H1 (cell line): ENCODE results near the gene NFX1. TPM values are rescaled to one million over a fixed set of nuclear protein-coding genes. Genes with fewer than 3 reads are reported as not detected.

Source experiments
- CTCF ChIA-PET: fragments of 300-600 bp; sonication (Branson Sonifier 250); formaldehyde crosslinking; loops from one replicate; lab custom pipeline; 2021; ENCODE audit not compliant: partially characterized antibody; lab: Charles Lee
- POLR2A ChIA-PET: fragments of 300-600 bp; sonication (Branson Sonifier 250); formaldehyde crosslinking; loops from one replicate; lab custom pipeline; 2021; ENCODE audit warnings: inconsistent platforms; ENCODE audit not compliant: partially characterized antibody; lab: Charles Lee
- DNase-seq, 2 experiments: peaks; one replicate each; pipeline versions ENCODE4 v3.0.0 to v3.0.0-alpha.2; 2010 to 2022; ENCODE audit warnings: low spot score in 2 of 2, low read depth in 1 of 2, mixed read lengths in 1 of 2
- FAIRE-seq: peaks from 2 replicates; lab custom pipeline; 2011; peaks lifted over from hg19 to GRCh38; lab: Jason Lieb, UNC
- H2AFZ ChIP-seq: 2 replicates; pipeline ENCODE4 v1.8.1; 2012; ENCODE audit warnings: low read length, inconsistent platforms
- H2AK5ac ChIP-seq: 2 replicates; pipeline ENCODE4 v1.6.1; 2013; ENCODE audit warnings: low read depth, low read length
- H2BK120ac ChIP-seq: replicated peaks from 2 replicates; pipeline ENCODE3; 2013; ENCODE audit warnings: low read depth, low read length, inconsistent platforms
- H2BK12ac ChIP-seq: 2 replicates; pipeline ENCODE4 v1.6.1; 2013; ENCODE audit warnings: low read depth, low read length
- H2BK15ac ChIP-seq: 2 replicates; pipeline ENCODE4 v1.6.1; 2013; ENCODE audit warnings: low read length
- H2BK20ac ChIP-seq: 2 replicates; pipeline ENCODE4 v1.6.1; 2013; ENCODE audit warnings: low read length
- H2BK5ac ChIP-seq: 2 replicates; pipeline ENCODE4 v1.6.1; 2013; ENCODE audit warnings: low read depth, low read length
- H3K14ac ChIP-seq: 2 replicates; pipeline ENCODE4 v1.6.1; 2013; ENCODE audit warnings: inconsistent platforms; ENCODE audit not compliant: insufficient read length
- H3K18ac ChIP-seq: 2 replicates; pipeline ENCODE4 v1.6.1; 2013; ENCODE audit warnings: low read length; ENCODE audit errors: extremely low read depth
- H3K23ac ChIP-seq: 2 replicates; pipeline ENCODE4 v1.6.1; 2013; ENCODE audit warnings: inconsistent platforms; ENCODE audit not compliant: insufficient read length
- H3K23me2 ChIP-seq: 2 replicates; pipeline ENCODE4 v1.6.1; 2013; ENCODE audit warnings: low read depth, low read length
- H3K27ac ChIP-seq: 2 replicates; pipeline ENCODE4 v1.6.1; 2011; ENCODE audit warnings: low read depth, low read length, inconsistent platforms
- H3K27me3 ChIP-seq, 4 experiments: replicated peaks in 1 of 4; 1 replicate in 1 of 4; 2 replicates in 3 of 4; pipeline versions ENCODE4 v1.6.1 to v1.8.1; 2011 to 2013; ENCODE audit warnings: low read length in 3 of 4, mild to moderate bottlenecking in 3 of 4, inconsistent platforms in 2 of 4, mixed read lengths in 2 of 4, moderate library complexity in 1 of 4; ENCODE audit not compliant: control insufficient read depth in 3 of 4, insufficient read depth in 3 of 4; ENCODE audit errors: extremely low read depth in 1 of 4
- H3K36me3 ChIP-seq, 4 experiments: 2 replicates each; pipeline versions ENCODE4 v1.6.1 to v1.8.1; 2011 to 2013; ENCODE audit warnings: mild to moderate bottlenecking in 4 of 4, low read length in 3 of 4, moderate library complexity in 2 of 4, control low read depth in 1 of 4, inconsistent platforms in 1 of 4; ENCODE audit not compliant: insufficient read depth in 4 of 4, control insufficient read depth in 2 of 4
- H3K4ac ChIP-seq: replicated peaks from 2 replicates; pipeline ENCODE3; 2013; ENCODE audit warnings: low read length, low read depth, mixed read lengths, inconsistent platforms; ENCODE audit not compliant: insufficient read length
- H3K4me1 ChIP-seq, 4 experiments: replicated peaks in 1 of 4; 1 replicate in 1 of 4; 2 replicates in 3 of 4; pipeline versions ENCODE4 v1.6.1 to v1.8.1; 2011 to 2013; ENCODE audit warnings: low read length in 3 of 4, inconsistent platforms in 2 of 4, mixed read lengths in 1 of 4; ENCODE audit not compliant: insufficient read depth in 4 of 4, control insufficient read depth in 3 of 4
- H3K4me2 ChIP-seq, 2 experiments: 2 replicates each; pipeline versions ENCODE4 v1.6.1 to v1.8.1; 2011 to 2013; ENCODE audit warnings: low read depth in 2 of 2, low read length in 2 of 2, control low read depth in 1 of 2, inconsistent platforms in 1 of 2, mild to moderate bottlenecking in 1 of 2; ENCODE audit not compliant: insufficient read depth in 1 of 2
- H3K4me3 ChIP-seq, 4 experiments: fragments of 200-600, 300-600 bp in 1 of 4; sonication (generic), shearing (Covaris generic), sonication (Bioruptor Twin) in 1 of 4; 2 replicates each; pipeline versions ENCODE4 v1.5.1 to v1.8.1; 2011 to 2016; ENCODE audit warnings: low read length in 4 of 4, low read depth in 3 of 4, control low read depth in 2 of 4, inconsistent platforms in 2 of 4, mild to moderate bottlenecking in 2 of 4, mixed read lengths in 1 of 4, moderate library complexity in 1 of 4; ENCODE audit not compliant: insufficient read depth in 2 of 4; ENCODE audit errors: extremely low read depth in 1 of 4
- H3K56ac ChIP-seq: replicated peaks from 2 replicates; pipeline ENCODE3; 2013; ENCODE audit warnings: low read depth, mild to moderate bottlenecking, mixed read lengths, low read length, inconsistent platforms; ENCODE audit not compliant: insufficient read length
- H3K79me1 ChIP-seq: 2 replicates; pipeline ENCODE4 v1.6.1; 2013; ENCODE audit warnings: low read depth, low read length, control low read depth
- H3K79me2 ChIP-seq, 2 experiments: 2 replicates each; pipeline versions ENCODE4 v1.6.1 to v1.8.1; 2012 to 2013; ENCODE audit warnings: low read length in 2 of 2, mild to moderate bottlenecking in 2 of 2, inconsistent platforms in 1 of 2; ENCODE audit not compliant: insufficient read depth in 2 of 2, control insufficient read depth in 1 of 2
- H3K9ac ChIP-seq, 4 experiments: replicated peaks in 1 of 4; 1 replicate in 1 of 4; 2 replicates in 3 of 4; pipeline versions ENCODE4 v1.6.1 to v1.8.1; 2011 to 2013; ENCODE audit warnings: low read depth in 3 of 4, low read length in 3 of 4, control low read depth in 2 of 4, mild to moderate bottlenecking in 2 of 4, moderate library complexity in 2 of 4, inconsistent platforms in 1 of 4; ENCODE audit errors: extremely low read depth in 1 of 4
- H3K9me3 ChIP-seq, 2 experiments: 2 replicates each; pipeline versions ENCODE4 v1.6.1 to v1.8.1; 2012 to 2013; ENCODE audit warnings: mild to moderate bottlenecking in 2 of 2, moderate library complexity in 2 of 2, control low read depth in 1 of 2, inconsistent platforms in 1 of 2, low read depth in 1 of 2, low read length in 1 of 2, mixed read lengths in 1 of 2; ENCODE audit not compliant: insufficient read depth in 2 of 2
- H4K20me1 ChIP-seq, 2 experiments: replicated peaks in 1 of 2; 2 replicates each; pipeline versions ENCODE3 to v1.8.1; 2011 to 2013; ENCODE audit warnings: inconsistent platforms in 2 of 2, low read length in 2 of 2, mild to moderate bottlenecking in 1 of 2; ENCODE audit not compliant: insufficient read depth in 2 of 2, control insufficient read depth in 1 of 2
- H4K5ac ChIP-seq: 2 replicates; pipeline ENCODE4 v1.6.1; 2013; ENCODE audit warnings: low read length, low read depth, mixed read lengths, inconsistent platforms; ENCODE audit not compliant: insufficient read length
- H4K8ac ChIP-seq: 2 replicates; pipeline ENCODE4 v1.8.0; 2013; ENCODE audit warnings: mild to moderate bottlenecking, moderate library complexity, low read length, inconsistent platforms; ENCODE audit not compliant: insufficient read depth; ENCODE audit errors: extremely low read depth
- H4K91ac ChIP-seq: replicated peaks from 2 replicates; pipeline ENCODE3; 2013; ENCODE audit warnings: low read length, mixed read lengths, inconsistent platforms; ENCODE audit not compliant: insufficient read length
- ATF2 ChIP-seq: IDR thresholded peaks from 2 replicates; pipeline ENCODE4 v1.6.1; 2012; ENCODE audit warnings: low read length, inconsistent platforms
- BACH1 ChIP-seq: IDR thresholded peaks from 2 replicates; pipeline ENCODE4 v1.6.1; 2012; ENCODE audit warnings: low read length, improper control_type of control experiment
- CBX8 ChIP-seq: fragments of 300-800, 300-1000 bp; sonication (generic); IDR thresholded peaks from 2 replicates; pipeline ENCODE4 v1.7.1; 2016; ENCODE audit warnings: low read depth, low read length, borderline replicate concordance
- EP300 ChIP-seq, 2 experiments: IDR thresholded peaks; 1 replicate in 1 of 2; 2 replicates in 1 of 2; pipeline ENCODE4 v1.6.1; 2011 to 2012; ENCODE audit warnings: low read depth in 2 of 2, low read length in 2 of 2, mild to moderate bottlenecking in 2 of 2, borderline replicate concordance in 1 of 2, inconsistent platforms in 1 of 2, moderate library complexity in 1 of 2
- HDAC6 ChIP-seq: IDR thresholded peaks from one replicate; pipeline ENCODE4 v1.7.1; 2012; ENCODE audit warnings: low read depth, mild to moderate bottlenecking, inconsistent platforms, low read length, moderate library complexity
- JUN ChIP-seq: IDR thresholded peaks from 2 replicates; pipeline ENCODE4 v1.6.1; 2011; ENCODE audit warnings: low read depth, mild to moderate bottlenecking, improper control_type of control experiment, low read length
- KDM5A ChIP-seq: fragments of 200-600 bp; IDR thresholded peaks from 2 replicates; pipeline ENCODE4 v1.7.1; 2012; ENCODE audit warnings: mild to moderate bottlenecking, low read length, inconsistent platforms, mixed read lengths
- MAFK ChIP-seq: IDR thresholded peaks from 2 replicates; pipeline ENCODE4 v1.6.1; 2012; ENCODE audit warnings: low read depth, mild to moderate bottlenecking, improper control_type of control experiment, low read length
- SAP30 ChIP-seq: fragments of 300-600 bp; sonication (generic); IDR thresholded peaks from 2 replicates; pipeline ENCODE4 v1.7.1; 2012; ENCODE audit warnings: low read length, moderate library complexity, mild to moderate bottlenecking, inconsistent platforms; ENCODE audit not compliant: insufficient read depth, insufficient replicate concordance
- SP1 ChIP-seq: IDR thresholded peaks from 2 replicates; pipeline ENCODE4 v1.6.1; 2011; ENCODE audit warnings: low read depth, low read length
- SUZ12 ChIP-seq: fragments of 200-600 bp; sonication (generic); IDR thresholded peaks from 2 replicates; pipeline ENCODE4 v1.6.1; 2012; ENCODE audit warnings: mild to moderate bottlenecking, inconsistent platforms, low read length, moderate library complexity, mixed read lengths
- TAF7 ChIP-seq: optimal IDR thresholded peaks from 2 replicates; pipeline ENCODE3; 2011; ENCODE audit warnings: low read depth, mild to moderate bottlenecking, inconsistent platforms, low read length, moderate library complexity, borderline replicate concordance
- WGBS, 2 experiments: shearing (Covaris generic) in 1 of 2; methylation state at CpG; one replicate each; pipeline versions ENCODE4 v1.1.6 to v1.1.7; 2013 to 2015; ENCODE audit warnings: low lambda C conversion rate in 2 of 2, mixed read lengths in 2 of 2, inconsistent platforms in 1 of 2, low coverage in 1 of 2, missing lambda C conversion rate in 1 of 2; ENCODE audit not compliant: insufficient replicate concordance in 2 of 2, insufficient coverage in 1 of 2, insufficient read length in 1 of 2; ENCODE audit errors: extremely low coverage in 1 of 2, missing lambda C conversion rate in 1 of 2; 5-methylcytosine and 5-hydroxymethylcytosine counted together
- polyA plus RNA-seq, 7 experiments: library from polyadenylated mRNA; depleted of rRNA in 3 of 7; stranded (reverse) in 5 of 7; unstranded in 2 of 7; fragments of >200 nt in 5 of 7; fragments of 200-250 nt in 2 of 7; gene quantifications; 1 replicate in 5 of 7; 2 replicates in 1 of 7; 4 replicates in 1 of 7; pipeline versions ENCODE4 v1.2.1 to v1.2.3, GENCODE V29; 2011 to 2013; ENCODE audit warnings: missing spikeins in 2 of 7, mixed read lengths in 2 of 7
- total RNA-seq: library from RNA; stranded (reverse); fragmentation: NEBNext Ultra II Directional; extraction: Animal tissue kit (Norgen Biotek cat#: 25700); gene quantifications from 2 replicates; pipeline ENCODE4 v1.2.1, GENCODE V29; 2021

NFX1 gene
- total and polyA plus RNA-seq, 2 of the 8 experiments (the other 6 are each of a cell fraction or from before 2014, with no cell fraction given): 19.4 to 28.4 TPM

DNA sequence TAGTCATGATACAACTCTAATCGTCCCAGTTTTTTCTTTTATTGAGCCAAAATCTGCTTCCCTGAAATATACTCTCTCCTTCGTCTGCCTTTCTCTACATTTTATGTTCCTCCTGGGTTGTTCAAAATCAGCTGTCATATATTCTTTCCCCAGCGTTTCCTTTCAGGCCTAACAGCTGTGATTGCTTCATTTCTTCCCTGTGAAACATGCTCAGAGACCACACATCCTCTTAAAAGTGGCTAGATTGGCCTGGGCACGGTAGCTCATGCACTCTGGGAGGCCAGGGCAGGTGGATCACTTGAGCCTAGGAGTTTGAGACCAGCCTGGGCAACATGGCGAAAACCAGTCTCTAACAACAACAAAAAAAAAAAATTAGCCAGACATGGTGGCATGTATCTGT is 25.1 kb downstream of the NFX1 start:
- Histone ChIP-seq H2BK20ac (no peak overlapping the region), H3K56ac (no peak overlapping the region), H3K23me2 (no peaks in the 10 kb centered on the region), H2BK120ac (no peak overlapping the region), H2AFZ (no peak overlapping the region), H3K23ac (no peak overlapping the region), H3K27me3 (no peaks in the 10 kb centered on the region), H3K9ac (no peak overlapping the region), H3K27ac (no peak overlapping the region), H3K4ac (no peak overlapping the region), H4K5ac (no peak overlapping the region), H4K91ac (no peak overlapping the region), H2BK5ac (no peak overlapping the region), H3K14ac (no peak overlapping the region), H3K79me1 (no peaks in the 10 kb centered on the region), H4K8ac (no peak overlapping the region), H3K4me3 (no peak overlapping the region), H3K9me3 (no peaks in the 10 kb centered on the region), H2AK5ac (no peak overlapping the region), H3K4me2 (no peak overlapping the region), H3K4me1 (no peaks in the 10 kb centered on the region), H2BK12ac (no peak overlapping the region), H2BK15ac (no peak overlapping the region), H4K20me1 (peaks cover 0 to 1% of the 10 kb centered on the region in 2 experiments), H3K79me2 (no peaks in the 10 kb centered on the region), H3K18ac (no peak overlapping the region), H3K36me3 (peaks cover 18 to 64% (median 44%) of the 10 kb centered on the region in 4 experiments)
- CTCF ChIA-PET: interaction anchor here (1.2 to 1.5 kb wide), 2 partner anchors 8 to 25 kb away, joined by 3 read pairs; partner anchors contain the start of gene NFX1
- 91% methylated on average over 4 of the region's 5 CpGs; no CpG with 5 or more reads in 1 of the 2 experiments for WGBS, 2 experiments
- no peak for FAIRE-seq
- POLR2A ChIA-PET: interaction anchor here (1.1 kb wide), 1 partner anchor 11 kb away, joined by 3 read pairs; no protein-coding TSS in a partner anchor
- DNase-seq: no peak
- TF ChIP-seq ATF2 (no peak), HDAC6 (no peak), EP300 (IDR thresholded peaks at IDR 0.05; ENCODE audit: borderline replicate concordance in 1 of 2, low read depth in 2 of 2, low read length in 2 of 2) (no peak), JUN (no peak), KDM5A (no peak), BACH1 (no peak), SUZ12 (no peak), TAF7 (no peak), SP1 (no peak), SAP30 (no peak), MAFK (no peak), CBX8 (no peak)
